Measurements from ENCODE around the gene DNAI2. TPM values are rescaled to one million over a fixed set of nuclear protein-coding genes. Genes with fewer than 3 reads are reported as not detected.

DNAI2 gene
- total RNA-seq, 2 experiments from 2014 or later = not detected

GRCh38 chr17:74345433-74346241 is 71.6 kb downstream of the DNAI2 start:
- H3K27me3 Mint-ChIP-seq = peaks cover 5% of the 10 kb centered on the region

GRCh38 chr17:74347646-74348045 is 73.6 kb downstream of the DNAI2 start:
- no peaks in the 10 kb centered on the region for H3K4me1 Mint-ChIP-seq
- no peak overlapping the region for H3K4me3 Mint-ChIP-seq
- H3K36me3 Mint-ChIP-seq = no peaks in the 10 kb centered on the region
- H3K27me3 Mint-ChIP-seq = peaks cover 18% of the 10 kb centered on the region
- no peak for DNase-seq
- H3K9me3 Mint-ChIP-seq = no peaks in the 10 kb centered on the region
- H3K27ac Mint-ChIP-seq = no peak overlapping the region

More at GRCh38 chr17:74345433-74346241, 71.6 kb downstream of the DNAI2 start:
- Mint-ChIP-seq H3K27ac (no peak overlapping the region), H3K4me3 (no peak overlapping the region), H3K36me3 (no peaks in the 10 kb centered on the region), H3K9me3 (no peaks in the 10 kb centered on the region), H3K4me1 (no peaks in the 10 kb centered on the region)
- no peak for DNase-seq

GRCh38 chr17:74349120-74349519 is 75.1 kb downstream of the DNAI2 start:
- Mint-ChIP-seq H3K4me1 (peaks cover 2% of the 10 kb centered on the region), H3K4me3 (no peak overlapping the region), H3K9me3 (no peaks in the 10 kb centered on the region), H3K27me3 (peaks cover 33% of the 10 kb centered on the region), H3K36me3 (no peaks in the 10 kb centered on the region), H3K27ac (no peak overlapping the region)
- no peak for DNase-seq

DNA sequence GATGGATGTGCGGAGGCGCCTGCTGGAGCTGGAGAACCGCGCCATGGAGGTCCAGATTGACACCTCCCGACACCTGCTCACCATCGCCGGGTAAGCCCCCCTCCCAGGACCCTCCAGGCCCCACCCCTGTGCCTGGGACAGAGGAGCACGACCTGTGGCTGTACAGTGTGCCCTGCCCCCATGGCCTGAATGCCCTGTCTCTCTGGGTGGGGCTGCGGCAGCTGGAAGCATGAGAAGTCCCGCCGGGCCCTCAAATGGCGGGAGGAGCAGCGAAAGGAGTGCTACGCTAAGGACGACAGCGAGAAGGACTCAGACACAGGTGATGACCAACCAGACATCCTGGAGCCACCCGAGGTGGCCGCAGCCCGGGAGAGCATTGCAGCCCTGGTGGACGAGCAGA is 76.5 kb downstream of the DNAI2 start:
- peaks cover 2% of the 10 kb centered on the region for H3K4me1 Mint-ChIP-seq
- no peak overlapping the region for H3K27ac Mint-ChIP-seq
- H3K36me3 Mint-ChIP-seq = no peaks in the 10 kb centered on the region
- H3K4me3 Mint-ChIP-seq = no peak overlapping the region
- peaks cover 47% of the 10 kb centered on the region for H3K27me3 Mint-ChIP-seq
- no peak for DNase-seq
- H3K9me3 Mint-ChIP-seq = no peaks in the 10 kb centered on the region

DNA sequence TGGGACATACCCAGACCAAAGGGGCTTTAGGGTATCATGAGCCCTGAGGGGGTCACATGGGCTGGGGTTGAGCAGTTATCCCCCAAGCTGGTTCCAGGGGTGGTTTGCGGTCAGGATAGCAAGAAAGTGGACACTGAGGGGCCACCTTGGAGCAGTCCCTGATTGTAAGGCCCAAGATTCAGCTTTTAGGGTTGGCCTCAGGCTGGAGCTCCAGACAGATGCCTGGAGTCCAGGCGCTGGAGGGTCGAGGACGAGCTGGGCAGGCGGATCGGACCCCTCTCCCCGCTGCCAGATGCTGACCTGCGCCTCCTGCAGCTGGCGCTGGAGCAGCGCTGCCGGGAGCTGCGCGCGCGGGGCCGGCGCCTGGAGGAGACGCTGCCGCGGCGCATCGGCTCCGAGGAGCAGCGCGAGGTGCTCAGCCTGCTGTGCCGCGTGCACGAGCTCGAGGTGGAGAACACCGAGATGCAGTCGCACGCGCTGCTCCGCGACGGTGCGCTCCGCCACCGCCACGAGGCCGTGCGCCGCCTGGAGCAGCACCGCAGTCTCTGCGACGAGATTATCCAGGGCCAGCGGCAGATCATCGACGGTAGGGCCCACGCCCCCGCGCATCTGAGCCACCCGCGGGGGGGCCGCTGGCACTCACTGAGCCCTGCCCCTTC is 77.6 kb downstream of the DNAI2 start:
- Mint-ChIP-seq H3K4me1 (peaks cover 2% of the 10 kb centered on the region), H3K9me3 (no peaks in the 10 kb centered on the region), H3K27ac (no peak overlapping the region), H3K27me3 (peaks cover 58% of the 10 kb centered on the region), H3K36me3 (no peaks in the 10 kb centered on the region), H3K4me3 (no peak overlapping the region)
- peak; percentile 41 for DNase-seq

DNA sequence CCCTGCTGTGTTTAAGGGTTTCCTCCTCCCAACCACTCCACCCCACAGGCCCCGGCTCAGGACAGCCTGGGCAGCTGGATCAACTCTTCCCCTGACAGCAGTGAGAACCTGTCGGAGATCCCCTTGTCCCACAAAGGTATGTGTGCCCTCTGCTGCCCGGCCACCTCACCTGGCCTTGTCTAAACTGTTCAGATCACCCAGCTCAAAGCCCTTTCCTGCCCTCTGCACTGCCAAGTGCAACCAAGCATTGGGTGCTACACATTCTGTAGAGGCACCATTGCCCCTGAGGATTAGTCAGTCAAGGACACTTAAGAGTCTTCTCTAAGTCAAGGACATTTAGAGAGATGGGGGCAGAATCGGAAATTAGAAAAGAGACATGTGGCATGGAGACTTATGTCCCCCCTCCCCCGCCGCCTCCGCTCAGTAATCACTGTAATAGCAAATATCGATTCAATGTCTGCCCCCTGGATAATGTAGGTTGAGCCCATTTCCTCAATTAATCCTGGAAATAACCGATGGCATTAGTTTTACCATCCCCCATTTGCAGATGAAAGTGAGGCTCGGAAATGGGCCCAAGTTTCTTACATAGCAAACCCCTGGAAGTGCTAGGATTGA is 79.5 kb downstream of the DNAI2 start:
- peaks cover 2% of the 10 kb centered on the region for H3K4me1 Mint-ChIP-seq
- H3K4me3 Mint-ChIP-seq = no peak overlapping the region
- H3K9me3 Mint-ChIP-seq = no peaks in the 10 kb centered on the region
- peaks cover 68% of the 10 kb centered on the region for H3K27me3 Mint-ChIP-seq
- H3K36me3 Mint-ChIP-seq = no peaks in the 10 kb centered on the region
- DNase-seq = no peak
- H3K27ac Mint-ChIP-seq = no peak overlapping the region

GRCh38 chr17:74354123-74354522 is 80.1 kb downstream of the DNAI2 start:
- Mint-ChIP-seq H3K36me3 (no peaks in the 10 kb centered on the region), H3K4me1 (peaks cover 2% of the 10 kb centered on the region), H3K27me3 (peaks cover 73% of the 10 kb centered on the region), H3K4me3 (no peak overlapping the region), H3K27ac (no peak overlapping the region), H3K9me3 (no peaks in the 10 kb centered on the region)
- peak; percentile 74 for DNase-seq

GRCh38 chr17:74354561-74354960 is 80.5 kb downstream of the DNAI2 start:
- peaks cover 2% of the 10 kb centered on the region for H3K4me1 Mint-ChIP-seq
- no peaks in the 10 kb centered on the region for H3K36me3 Mint-ChIP-seq

GRCh38 chr17:74355065-74355464 is 81.0 kb downstream of the DNAI2 start:
- H3K27me3 Mint-ChIP-seq = peaks cover 71% of the 10 kb centered on the region
- H3K27ac Mint-ChIP-seq = no peak overlapping the region
- DNase-seq = no peak
- H3K4me3 Mint-ChIP-seq = no peak overlapping the region
- H3K36me3 Mint-ChIP-seq = no peaks in the 10 kb centered on the region
- peaks cover 2% of the 10 kb centered on the region for H3K4me1 Mint-ChIP-seq
- no peaks in the 10 kb centered on the region for H3K9me3 Mint-ChIP-seq

More at GRCh38 chr17:74354561-74354960, 80.5 kb downstream of the DNAI2 start:
- H3K27ac Mint-ChIP-seq = no peak overlapping the region
- H3K4me3 Mint-ChIP-seq = no peak overlapping the region
- no peaks in the 10 kb centered on the region for H3K9me3 Mint-ChIP-seq
- peaks cover 73% of the 10 kb centered on the region for H3K27me3 Mint-ChIP-seq
- DNase-seq = no peak

- Mint-ChIP-seq H3K4me1 (peaks cover 2% of the 10 kb centered on the region), H3K27me3 (peaks cover 70% of the 10 kb centered on the region), H3K27ac (no peak overlapping the region), H3K9me3 (no peaks in the 10 kb centered on the region), H3K36me3 (no peaks in the 10 kb centered on the region), H3K4me3 (no peak overlapping the region)
- DNase-seq = peak; percentile 24
Observed at GRCh38 chr17:74356646-74357465, 82.8 kb downstream of the DNAI2 start.

DNA sequence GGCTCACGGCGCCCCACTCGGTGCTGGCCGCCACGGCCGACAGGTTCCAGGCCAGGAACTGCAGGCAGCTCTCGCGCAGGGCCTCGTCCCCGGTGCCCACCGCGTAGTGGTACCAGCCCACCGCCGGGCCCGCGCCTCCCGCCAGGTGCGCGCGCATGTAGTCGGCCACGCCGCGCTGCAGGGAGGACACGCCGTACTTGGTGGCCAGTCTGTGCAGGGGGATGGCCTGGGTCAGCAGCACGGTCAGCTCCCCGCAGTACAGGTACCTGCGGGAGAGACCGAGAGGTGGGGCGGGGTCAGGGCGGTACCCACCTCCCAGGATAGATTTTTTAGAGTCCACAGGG is 83.4 kb downstream of the DNAI2 start:
- Mint-ChIP-seq H3K27me3 (peaks cover 71% of the 10 kb centered on the region), H3K4me3 (no peak overlapping the region), H3K4me1 (peaks cover 2% of the 10 kb centered on the region), H3K27ac (no peak overlapping the region), H3K36me3 (no peaks in the 10 kb centered on the region), H3K9me3 (no peaks in the 10 kb centered on the region)
- DNase-seq = no peak

- H3K4me1 Mint-ChIP-seq = peaks cover 2% of the 10 kb centered on the region
- DNase-seq = no peak
Observed at GRCh38 chr17:74358697-74359096, 84.7 kb downstream of the DNAI2 start.

GRCh38 chr17:74359916-74360315 is 85.9 kb downstream of the DNAI2 start:
- Mint-ChIP-seq H3K4me1 (no peaks in the 10 kb centered on the region), H3K36me3 (no peaks in the 10 kb centered on the region), H3K4me3 (no peak overlapping the region), H3K9me3 (no peaks in the 10 kb centered on the region), H3K27me3 (peaks cover 46% of the 10 kb centered on the region), H3K27ac (no peak overlapping the region)
- DNase-seq = no peak

More at GRCh38 chr17:74358697-74359096, 84.7 kb downstream of the DNAI2 start:
- Mint-ChIP-seq H3K27ac (no peak overlapping the region), H3K4me3 (no peak overlapping the region), H3K9me3 (no peaks in the 10 kb centered on the region), H3K36me3 (no peaks in the 10 kb centered on the region), H3K27me3 (peaks cover 58% of the 10 kb centered on the region)

DNA sequence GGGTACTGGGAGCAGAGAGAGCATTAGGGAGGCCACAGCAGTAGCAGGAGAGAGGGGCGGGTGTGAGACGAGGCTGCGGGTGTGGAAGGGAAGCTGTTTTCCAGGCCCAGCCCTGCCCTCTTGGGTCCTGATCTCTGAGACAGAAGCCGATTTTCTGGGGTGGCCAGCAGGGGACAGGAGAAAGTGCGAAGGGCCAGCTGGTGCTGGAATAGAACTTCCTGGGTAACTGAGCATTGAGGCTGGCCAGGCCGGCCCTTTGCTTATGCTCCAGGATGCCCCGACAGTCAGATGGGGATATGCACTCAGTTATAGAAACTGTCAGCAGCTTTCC is 86.8 kb downstream of the DNAI2 start:
- H3K27ac Mint-ChIP-seq = no peak overlapping the region
- H3K4me3 Mint-ChIP-seq = no peak overlapping the region
- H3K27me3 Mint-ChIP-seq = peaks cover 37% of the 10 kb centered on the region
- no peaks in the 10 kb centered on the region for H3K4me1 Mint-ChIP-seq
- no peak for DNase-seq
- H3K36me3 Mint-ChIP-seq = no peaks in the 10 kb centered on the region
- no peaks in the 10 kb centered on the region for H3K9me3 Mint-ChIP-seq

All from activated naive CD8-positive, alpha-beta T cell treated with anti-CD3 and anti-CD28 coated beads for 36 hours (primary cell).